Suprapubic skin (tissue), 4 donors: ENCODE measurements around the gene SRSF3. TPM values are rescaled to one million over a fixed set of nuclear protein-coding genes. Genes with fewer than 3 reads are reported as not detected.
A peak's percentile ranks its signal among the peaks of the same experiment; 100 is the strongest.

ENCODE experiments used
- DNase-seq, 2 donors: peaks; one replicate each; pipeline ENCODE4 v3.0.0-alpha.2; 2019; ENCODE audit warnings: low spot score in 2 of 2
- H3K27ac ChIP-seq: fragments of 200-600 bp; sonication (generic); one replicate; pipeline ENCODE4 v1.5.1; 2019
- H3K27me3 ChIP-seq: fragments of 200-600 bp; sonication (generic); one replicate; pipeline ENCODE4 v1.5.1; 2019
- H3K36me3 ChIP-seq: fragments of 200-600 bp; sonication (generic); one replicate; pipeline ENCODE4 v1.5.1; 2019
- H3K4me1 ChIP-seq: fragments of 200-600 bp; sonication (generic); one replicate; pipeline ENCODE4 v1.5.1; 2019
- H3K4me3 ChIP-seq: fragments of 200-600 bp; sonication (generic); one replicate; pipeline ENCODE4 v1.5.1; 2019; ENCODE audit warnings: mild to moderate bottlenecking
- H3K9me3 ChIP-seq: fragments of 200-600 bp; sonication (generic); one replicate; pipeline ENCODE4 v1.5.1; 2019
- CTCF ChIP-seq, 2 donors: fragments of 200-600 bp in 1 of 2; fragments of 450-650 bp in 1 of 2; sonication (generic) in 1 of 2; IDR thresholded peaks; one replicate each; pipeline ENCODE4 v1.5.1; 2016 to 2019; ENCODE audit warnings: antibody characterized with exemption in 2 of 2, mild to moderate bottlenecking in 1 of 2, moderate library complexity in 1 of 2
- EP300 ChIP-seq: sonication (generic); formaldehyde crosslinking; IDR thresholded peaks from one replicate; pipeline ENCODE4 v1.6.1; 2017; ENCODE audit warnings: antibody characterized with exemption
- POLR2A ChIP-seq, 2 donors: fragments of 450-650 bp; IDR thresholded peaks; one replicate each; pipeline ENCODE4 v1.6.1; 2017; ENCODE audit warnings: antibody characterized with exemption in 2 of 2, mild to moderate bottlenecking in 2 of 2, moderate library complexity in 2 of 2
- POLR2AphosphoS5 ChIP-seq, 3 donors: sonication (generic); formaldehyde crosslinking; IDR thresholded peaks; one replicate each; pipeline ENCODE4 v1.6.1; 2017; ENCODE audit warnings: antibody characterized with exemption in 3 of 3
- WGBS: methylation state at CpG from one replicate; pipeline ENCODE4 v1.1.5; 2018; 5-methylcytosine and 5-hydroxymethylcytosine counted together
- total RNA-seq, 4 donors: library from RNA; depleted of rRNA; stranded (reverse); fragments of >200 nt; gene quantifications; one replicate each; pipeline ENCODE4 v1.1.0, GENCODE V29; 2016

Gene SRSF3
- total RNA-seq, 4 donors from 2014 or later = 152 to 180 (median 167) TPM

DNA sequence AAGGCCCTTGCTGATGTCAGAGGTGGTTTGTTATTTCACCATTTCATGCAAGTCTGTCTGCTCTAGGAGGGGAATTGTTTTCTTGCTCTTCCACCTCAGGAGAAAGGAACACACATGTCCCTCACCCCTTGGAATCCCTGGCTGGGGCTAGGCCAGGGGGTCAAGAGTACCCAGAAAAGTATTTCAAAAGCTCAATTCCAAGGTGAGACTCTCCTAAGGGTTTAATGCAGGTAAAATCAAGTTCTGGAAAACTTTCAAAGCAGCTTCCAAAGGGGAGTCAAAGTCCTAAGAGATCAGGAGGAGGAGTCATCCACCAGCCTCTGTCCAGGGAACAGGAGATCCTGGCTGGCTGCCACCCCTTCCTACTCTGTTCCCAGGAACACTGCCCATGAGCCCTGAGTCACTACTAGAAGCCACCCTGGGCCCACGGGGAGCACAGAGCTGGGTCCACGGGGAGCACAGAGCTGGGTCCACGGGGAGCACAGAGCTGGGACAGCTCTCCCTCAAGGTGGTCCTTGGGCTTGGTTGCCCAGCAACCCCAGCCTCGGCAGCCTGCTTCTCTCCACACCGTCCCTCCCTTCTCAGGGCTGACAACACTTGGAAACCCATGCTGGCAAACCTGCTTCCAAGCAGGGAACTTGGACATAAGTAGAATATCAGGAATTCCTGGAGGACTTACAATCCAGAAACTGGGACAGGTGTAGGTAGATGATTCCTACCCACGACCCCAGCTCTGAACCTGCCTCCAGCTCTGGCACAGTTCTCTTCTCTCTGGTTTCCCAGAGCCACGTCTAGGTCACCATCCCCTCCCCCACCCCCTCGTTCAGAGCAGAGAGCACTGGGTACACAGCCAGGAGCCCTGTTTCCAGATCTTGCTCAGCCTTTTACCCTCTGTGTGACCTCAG lies 49.0 kb downstream of the SRSF3 start:
- Histone ChIP-seq H3K9me3 (no peaks in the 10 kb centered on the region), H3K4me3 (no peak overlapping the region), H3K27ac (peak overlapping the region; percentile 31), H3K27me3 (no peaks in the 10 kb centered on the region), H3K36me3 (no peaks in the 10 kb centered on the region), H3K4me1 (peaks cover 17% of the 10 kb centered on the region)
- TF ChIP-seq CTCF (IDR thresholded peaks at IDR 0.05) (no peak), POLR2A (IDR thresholded peaks at IDR 0.05) (no peak)
- WGBS = 50% methylated on average over 8 of the region's 8 CpGs
- peak; percentile 81 to 84 for DNase-seq

DNA sequence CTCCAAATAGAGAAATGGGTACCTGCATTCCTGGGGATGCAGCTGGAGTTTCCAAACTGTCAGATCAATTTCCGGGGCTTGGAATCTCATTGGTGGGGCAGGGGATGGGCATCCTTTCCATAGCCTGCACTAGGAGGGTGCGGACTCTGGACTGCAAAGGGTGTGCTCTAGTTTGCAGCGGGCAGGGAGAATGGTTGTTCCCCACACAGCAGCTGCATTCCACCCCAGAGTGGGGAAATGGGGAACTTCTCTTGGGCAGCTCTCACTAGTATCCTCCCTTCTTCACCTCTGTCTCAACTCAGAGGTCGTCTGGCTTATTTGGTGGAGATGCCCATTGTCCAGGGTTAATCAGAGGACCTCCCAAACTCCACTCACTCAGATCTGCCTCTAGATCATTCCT lies 49.8 kb downstream of the SRSF3 start:
- H3K27ac ChIP-seq = no peak overlapping the region
- no peaks in the 10 kb centered on the region for H3K9me3 ChIP-seq
- H3K36me3 ChIP-seq = no peaks in the 10 kb centered on the region
- peaks cover 17% of the 10 kb centered on the region for H3K4me1 ChIP-seq
- no peak overlapping the region for H3K4me3 ChIP-seq
- TF ChIP-seq EP300 (no peak), CTCF (IDR thresholded peaks at IDR 0.05) (no peak), POLR2A (IDR thresholded peaks at IDR 0.05) (no peak), POLR2AphosphoS5 (IDR thresholded peaks at IDR 0.05) (no peak)
- DNase-seq = no peak
- no peaks in the 10 kb centered on the region for H3K27me3 ChIP-seq
- WGBS = 91% methylated on average over 4 of the region's 4 CpGs

GRCh38 chr6:36649086-36649485 lies 54.9 kb downstream of the SRSF3 start:
- no peaks in the 10 kb centered on the region for H3K27me3 ChIP-seq
- no peaks in the 10 kb centered on the region for H3K9me3 ChIP-seq
- no peak overlapping the region for H3K27ac ChIP-seq
- DNase-seq = no peak
- WGBS = 81% methylated on average over 3 of the region's 3 CpGs
- no peaks in the 10 kb centered on the region for H3K36me3 ChIP-seq
- TF ChIP-seq POLR2A (IDR thresholded peaks at IDR 0.05) = no peak
- TF ChIP-seq POLR2AphosphoS5 (IDR thresholded peaks at IDR 0.05) = no peak
- TF ChIP-seq EP300 = no peak
- no peak for TF ChIP-seq CTCF (IDR thresholded peaks at IDR 0.05)
- H3K4me1 ChIP-seq = peaks cover 14% of the 10 kb centered on the region
- H3K4me3 ChIP-seq = no peak overlapping the region

- Histone ChIP-seq H3K27ac (no peak overlapping the region), H3K36me3 (no peaks in the 10 kb centered on the region), H3K4me1 (peaks cover 10% of the 10 kb centered on the region), H3K27me3 (no peaks in the 10 kb centered on the region), H3K9me3 (no peaks in the 10 kb centered on the region), H3K4me3 (no peak overlapping the region)
- TF ChIP-seq CTCF (IDR thresholded peaks at IDR 0.05) (no peak), POLR2A (IDR thresholded peaks at IDR 0.05) (no peak), EP300 (no peak), POLR2AphosphoS5 (IDR thresholded peaks at IDR 0.05) (no peak)
- no peak for DNase-seq
- WGBS = 60% methylated on average over 13 of the region's 13 CpGs
These were observed 55.7 kb downstream of the SRSF3 start for GRCh38 chr6:36649701-36650484.
